Activated CD4-positive, alpha-beta T cell treated with anti-CD3 and anti-CD28 coated beads, Interleukin-2, Interleukin-4, amounts not matched to agents 100 ng/mL and 50 ng/mL, durations not matched to agents 16 hours and 8 hours (primary cell): ENCODE data around the gene STXBP3.
A peak's percentile ranks its signal among the peaks of the same experiment; 100 is the strongest.

ENCODE experiments used
- DNase-seq: peaks from one replicate; pipeline ENCODE4 v3.0.0-alpha.2; 2020; ENCODE audit warnings: low spot score

STXBP3 gene

GRCh38 chr1:108808438-108808837 is 62.0 kb downstream of the STXBP3 start:
- no peak for DNase-seq

- DNase-seq: no peak
Observed at GRCh38 chr1:108811611-108812010, 65.1 kb downstream of the STXBP3 start.

DNA sequence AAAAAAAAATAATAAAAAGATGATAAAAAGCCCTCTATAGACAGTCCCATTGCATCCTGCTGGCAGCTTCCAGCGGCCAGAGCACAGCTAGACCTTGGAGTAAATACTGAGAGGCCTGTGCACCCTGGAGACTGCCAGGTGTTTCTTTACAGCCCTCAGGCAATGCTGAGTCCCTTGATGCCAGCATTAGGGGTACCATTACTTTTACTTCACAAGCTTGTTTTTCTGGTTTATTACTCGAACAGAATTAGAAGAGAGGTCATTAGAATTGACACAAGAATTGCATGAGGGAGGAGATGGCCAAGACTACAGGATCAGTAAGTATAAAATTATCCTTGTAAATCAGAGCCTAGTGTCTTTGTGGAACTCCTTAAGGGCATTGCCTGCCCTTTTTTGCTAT is 66.9 kb downstream of the STXBP3 start:
- no peak for DNase-seq

GRCh38 chr1:108814343-108815125 is 68.1 kb downstream of the STXBP3 start:
- DNase-seq: no peak

DNA sequence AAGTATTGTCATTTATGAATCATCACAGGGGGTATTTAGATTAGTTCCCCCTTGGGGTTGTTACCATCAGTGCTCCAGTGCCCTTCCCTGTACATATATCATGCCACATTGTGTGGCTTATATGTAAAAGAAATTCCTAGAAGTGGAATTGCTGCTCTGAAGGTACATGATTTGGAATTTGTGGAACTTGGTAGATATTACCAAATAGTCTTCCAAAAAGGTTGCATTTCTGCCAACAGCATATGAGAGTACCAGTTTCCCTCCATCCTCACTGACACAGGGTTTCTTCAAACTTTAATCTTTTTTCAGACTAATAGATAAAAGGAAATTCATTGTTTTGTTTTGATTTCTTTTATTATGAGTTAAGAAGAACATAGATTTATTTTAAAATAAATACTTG is 69.1 kb downstream of the STXBP3 start:
- DNase-seq: no peak

- no peak for DNase-seq
Observed at GRCh38 chr1:108816049-108816893, 69.8 kb downstream of the STXBP3 start.

- no peak for DNase-seq
Observed at GRCh38 chr1:108817016-108817415, 70.5 kb downstream of the STXBP3 start.

GRCh38 chr1:108817811-108818210 is 71.3 kb downstream of the STXBP3 start:
- DNase-seq: no peak

DNA sequence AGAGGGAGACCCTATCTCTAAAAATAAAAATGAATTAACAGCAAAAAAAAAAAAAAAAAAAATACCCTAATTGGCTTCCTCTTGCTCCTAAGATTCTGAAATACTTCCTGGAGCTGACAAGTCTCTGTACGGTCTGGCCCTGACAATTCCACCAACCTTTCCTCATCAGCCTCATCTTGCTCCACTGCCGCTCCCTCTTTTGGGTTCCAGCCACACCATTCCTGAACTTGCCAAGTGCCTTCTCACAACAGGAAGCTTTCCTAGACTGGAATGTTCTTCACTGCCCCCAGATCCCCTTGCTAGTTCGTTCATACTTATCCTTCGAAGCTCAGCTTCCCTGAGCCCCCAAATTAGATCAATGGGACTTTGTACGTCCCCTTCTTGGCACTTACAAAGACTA is 73.4 kb downstream of the STXBP3 start:
- DNase-seq: no peak

DNA sequence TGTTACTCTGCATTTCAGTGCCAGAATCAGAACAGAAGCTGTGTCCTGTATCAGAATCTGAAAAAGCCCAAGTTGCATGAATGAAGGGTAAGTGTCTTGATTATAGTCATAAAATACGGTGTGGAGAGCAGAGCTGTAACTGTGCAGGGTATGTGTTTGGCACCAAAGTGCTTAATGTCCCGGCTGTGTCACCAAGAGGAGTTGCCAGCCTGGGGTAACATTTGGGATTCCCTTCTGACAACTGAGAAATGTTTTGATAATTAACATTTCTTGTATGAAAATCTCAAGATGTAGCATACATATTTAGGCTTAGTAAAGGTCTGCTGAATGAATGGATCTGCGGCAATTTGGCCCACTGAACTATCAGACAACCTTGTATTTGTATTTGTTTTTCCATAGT is 77.2 kb downstream of the STXBP3 start:
- no peak for DNase-seq

DNA sequence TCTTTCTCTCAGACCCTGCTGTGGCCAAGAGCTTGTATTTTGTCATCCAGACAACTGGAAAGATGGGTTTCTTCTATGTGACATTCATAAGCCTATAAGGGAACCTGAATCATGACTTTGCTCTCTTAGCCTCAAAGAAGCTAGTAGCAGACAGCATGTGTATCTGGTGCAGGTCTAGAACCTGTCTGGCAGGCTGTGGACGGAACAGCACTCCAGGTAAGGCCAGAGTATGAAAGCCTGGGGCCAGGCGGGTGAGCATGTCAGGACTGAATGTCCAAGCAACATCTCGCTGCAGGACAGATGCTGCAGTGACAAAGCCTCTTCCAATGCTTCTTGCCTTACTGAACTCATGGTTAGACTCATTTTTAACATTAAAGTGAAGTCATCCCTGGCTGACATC is 77.6 kb downstream of the STXBP3 start:
- no peak for DNase-seq

GRCh38 chr1:108826081-108826635 is 79.7 kb downstream of the STXBP3 start:
- no peak for DNase-seq

- peak; percentile 63 for DNase-seq
Observed at GRCh38 chr1:108828074-108828961, 81.8 kb downstream of the STXBP3 start.

DNA sequence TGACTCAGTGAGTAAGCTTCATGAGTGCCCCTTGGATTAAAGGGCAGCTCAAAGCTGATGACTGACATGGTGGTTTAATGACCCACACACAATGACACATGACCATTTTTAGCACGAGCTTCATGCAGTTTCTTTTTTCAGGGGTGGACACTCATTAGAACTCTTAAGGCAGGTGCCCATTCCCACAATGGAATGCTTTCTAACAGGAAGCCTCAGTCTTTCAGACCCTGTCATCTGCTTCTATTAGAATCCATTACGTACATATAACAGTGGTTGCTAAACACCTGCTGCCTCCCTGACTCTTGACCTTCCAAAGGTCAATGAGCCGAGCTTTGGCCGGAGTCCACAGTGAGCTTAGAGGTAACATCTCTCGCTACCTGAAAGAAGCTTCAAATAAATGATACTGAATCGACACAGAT is 83.0 kb downstream of the STXBP3 start:
- DNase-seq: no peak

DNA sequence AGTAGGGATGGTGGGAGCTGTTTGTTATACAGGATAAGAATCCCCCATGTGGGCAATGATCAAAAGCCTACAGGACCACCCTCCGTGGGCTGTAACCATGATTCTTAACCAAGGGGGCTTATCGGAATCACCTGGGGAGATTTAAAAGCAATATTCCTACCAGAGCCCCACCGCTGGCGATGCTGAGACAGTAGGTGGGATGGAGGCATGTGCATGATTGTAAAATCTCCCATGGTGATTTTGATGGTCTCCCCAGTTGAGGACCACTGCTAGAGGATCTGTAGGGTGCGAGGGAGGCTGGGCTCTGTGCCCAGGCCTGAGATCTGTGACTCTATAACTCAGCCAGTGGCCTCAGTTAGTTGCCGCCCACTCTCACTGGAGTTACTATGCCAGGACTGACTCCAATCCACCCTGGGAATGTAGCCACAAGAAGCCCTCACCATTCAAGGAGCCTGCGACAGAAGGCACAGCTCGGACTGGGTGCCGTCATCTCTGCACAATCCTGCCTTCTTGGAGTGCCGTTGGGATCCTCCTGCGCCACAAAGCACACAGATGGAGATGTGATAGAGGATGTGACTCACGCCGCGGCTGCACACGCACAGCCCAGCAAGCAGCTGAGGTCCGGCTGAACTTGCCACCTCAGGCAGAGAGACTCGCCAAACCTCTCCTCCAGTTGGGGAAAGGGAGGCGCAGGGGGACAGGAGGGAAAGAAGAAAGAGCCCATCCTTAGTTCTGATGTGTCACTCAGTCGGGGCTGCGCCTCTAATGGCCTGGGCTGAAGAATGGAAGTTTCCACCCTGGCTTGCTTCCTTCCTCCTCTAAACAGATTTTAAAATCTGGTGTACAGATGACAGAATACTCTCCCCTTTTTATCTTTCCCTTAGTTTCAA is 83.9 kb downstream of the STXBP3 start:
- DNase-seq: no peak

GRCh38 chr1:108831225-108831624 is 84.8 kb downstream of the STXBP3 start:
- DNase-seq: no peak

- no peak for DNase-seq
Observed at GRCh38 chr1:108832929-108833328, 86.5 kb downstream of the STXBP3 start.

DNA sequence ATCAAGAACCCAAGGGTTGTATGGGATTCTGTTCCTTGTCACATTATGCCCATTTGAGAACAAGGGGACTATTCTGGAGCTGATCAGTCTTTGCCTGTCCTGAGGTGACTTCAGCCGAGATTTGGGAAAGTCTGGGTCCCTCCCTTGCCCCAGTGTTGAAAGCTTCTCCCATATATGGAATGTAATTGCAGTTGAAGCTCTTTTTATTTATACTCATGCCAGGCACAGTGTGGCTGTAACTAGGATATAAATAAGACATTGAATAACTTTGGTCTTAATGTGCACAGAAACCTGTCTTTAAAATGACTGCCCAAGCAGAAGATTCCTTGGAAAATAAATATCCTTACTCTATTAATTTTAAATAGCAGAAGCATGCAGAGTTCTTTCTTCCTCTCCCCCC is 95.2 kb downstream of the STXBP3 start:
- no peak for DNase-seq

- no peak for DNase-seq
Observed at GRCh38 chr1:108842525-108843181, 96.2 kb downstream of the STXBP3 start.

DNA sequence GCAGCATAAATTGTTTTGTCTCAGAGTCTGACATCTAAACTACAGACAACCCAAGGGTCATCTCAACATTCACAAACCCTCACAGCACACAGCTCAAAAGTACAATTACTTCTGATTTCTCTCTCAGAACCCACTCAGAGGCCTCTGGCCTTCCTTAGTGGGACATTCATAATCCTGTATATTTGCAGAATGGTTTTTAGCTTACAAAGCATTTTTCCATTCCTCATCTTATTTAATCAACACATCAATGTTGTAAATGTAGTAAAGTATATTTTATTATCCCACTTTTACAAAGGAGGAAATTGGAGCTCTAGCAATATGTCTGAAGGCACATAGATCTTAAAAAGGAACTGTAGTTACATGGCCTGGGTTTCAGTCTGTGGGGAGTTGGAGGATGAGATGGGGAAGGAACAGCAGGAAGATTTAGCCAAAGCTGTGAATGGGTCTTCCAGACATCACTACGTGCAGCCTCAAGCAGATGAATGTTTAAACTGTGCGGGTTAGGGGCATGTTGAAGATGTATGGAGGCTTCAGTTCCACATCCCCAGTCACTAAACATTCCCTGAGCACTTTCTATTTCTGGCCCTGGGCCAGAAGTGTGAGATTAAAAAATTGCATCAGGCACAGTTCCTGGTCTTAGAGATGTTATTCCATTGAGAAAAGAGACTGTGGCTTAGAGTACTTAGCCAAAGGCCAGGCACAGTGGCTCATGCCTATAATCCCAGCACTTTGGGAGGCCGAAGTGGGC is 97.1 kb downstream of the STXBP3 start:
- no peak for DNase-seq
